ENCODE measurements around the gene PRPSAP1. TPM values are rescaled to one million over a fixed set of nuclear protein-coding genes. Genes with fewer than 3 reads are reported as not detected.

PRPSAP1 gene
- total RNA-seq, 1 experiment from 2014 or later = 42.6 TPM

GRCh38 chr17:76381633-76382350, 28.1 kb upstream of the PRPSAP1 start:
- BruUV-seq (replicated peaks) = no TSS peak
- Mint-ChIP-seq H3K27me3 (ENCODE audit: unreplicated experiment) (peaks cover 19% of the 10 kb centered on the region), H3K9me3 (ENCODE audit: low read depth, unreplicated experiment) (no peaks in the 10 kb centered on the region), H3K27ac (ENCODE audit: unreplicated experiment) (no peak overlapping the region), H3K4me1 (ENCODE audit: low read depth, unreplicated experiment) (peaks cover under 1% of the 10 kb centered on the region), H3K36me3 (ENCODE audit: insufficient read depth, unreplicated experiment) (peaks cover 20% of the 10 kb centered on the region), H3K4me3 (ENCODE audit: low read depth, unreplicated experiment) (peak overlapping the region; percentile 71)
- intact Hi-C loops (cut with micrococcal nuclease; ENCODE audit: unreplicated experiment) = no loop called here
- no peak for DNase-seq
- CTCF ChIA-PET = interaction anchor here (1.1 kb wide), 1 partner anchor 24 kb away, joined by 3 read pairs; no protein-coding TSS in a partner anchor
- TF ChIP-seq, protein P1, sequence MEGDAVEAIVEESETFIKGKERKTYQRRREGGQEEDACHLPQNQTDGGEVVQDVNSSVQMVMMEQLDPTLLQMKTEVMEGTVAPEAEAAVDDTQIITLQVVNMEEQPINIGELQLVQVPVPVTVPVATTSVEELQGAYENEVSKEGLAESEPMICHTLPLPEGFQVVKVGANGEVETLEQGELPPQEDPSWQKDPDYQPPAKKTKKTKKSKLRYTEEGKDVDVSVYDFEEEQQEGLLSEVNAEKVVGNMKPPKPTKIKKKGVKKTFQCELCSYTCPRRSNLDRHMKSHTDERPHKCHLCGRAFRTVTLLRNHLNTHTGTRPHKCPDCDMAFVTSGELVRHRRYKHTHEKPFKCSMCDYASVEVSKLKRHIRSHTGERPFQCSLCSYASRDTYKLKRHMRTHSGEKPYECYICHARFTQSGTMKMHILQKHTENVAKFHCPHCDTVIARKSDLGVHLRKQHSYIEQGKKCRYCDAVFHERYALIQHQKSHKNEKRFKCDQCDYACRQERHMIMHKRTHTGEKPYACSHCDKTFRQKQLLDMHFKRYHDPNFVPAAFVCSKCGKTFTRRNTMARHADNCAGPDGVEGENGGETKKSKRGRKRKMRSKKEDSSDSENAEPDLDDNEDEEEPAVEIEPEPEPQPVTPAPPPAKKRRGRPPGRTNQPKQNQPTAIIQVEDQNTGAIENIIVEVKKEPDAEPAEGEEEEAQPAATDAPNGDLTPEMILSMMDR (IDR thresholded peaks at IDR 0.05; ENCODE audit: unreplicated experiment) = no peak

DNA sequence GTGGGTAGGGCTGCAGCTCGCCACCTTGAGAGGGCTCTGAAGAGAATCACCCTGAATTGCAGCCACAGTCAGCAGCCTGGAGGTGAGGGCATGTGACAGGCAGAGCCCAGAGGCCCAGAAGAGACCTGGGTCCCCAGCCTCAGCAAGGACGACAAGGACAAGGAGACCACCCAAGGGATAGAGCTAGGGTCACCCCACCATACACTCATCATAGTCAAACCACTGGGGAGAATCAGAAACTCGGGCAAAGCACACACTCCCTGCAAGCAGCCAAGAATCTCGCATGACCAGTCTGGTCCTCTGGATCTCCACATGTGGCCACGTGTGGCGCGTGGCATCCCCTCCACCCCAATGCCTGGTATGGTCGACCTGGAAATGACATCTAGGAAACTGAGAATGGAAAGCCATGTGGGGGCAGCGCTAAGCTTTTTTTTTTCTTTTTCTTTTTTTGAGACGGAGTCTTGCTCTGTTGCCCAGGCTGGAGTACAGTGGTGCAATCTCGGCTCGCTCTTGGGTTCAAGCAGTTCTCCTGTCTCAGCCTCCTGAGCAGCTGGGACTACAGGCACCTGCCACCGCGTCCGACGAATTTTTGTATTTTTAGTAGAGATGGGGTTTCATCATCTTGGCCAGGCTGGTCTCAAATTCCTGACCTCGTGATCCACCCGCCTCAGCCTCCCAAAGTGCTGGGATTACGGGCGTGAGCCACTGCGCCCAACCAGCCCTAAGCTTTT, 26.1 kb upstream of the PRPSAP1 start:
- no peaks in the 10 kb centered on the region for H3K9me3 Mint-ChIP-seq (ENCODE audit: low read depth, unreplicated experiment)
- BruUV-seq (replicated peaks) = no TSS peak
- CTCF ChIA-PET = interaction anchor here (0.6 to 1.3 kb wide), 2 partner anchors 10 to 220 kb away, joined by 4 to 12 read pairs; no protein-coding TSS in a partner anchor
- intact Hi-C loops (cut with micrococcal nuclease; ENCODE audit: unreplicated experiment) = no loop called here
- no peak for DNase-seq
- TF ChIP-seq, protein P1 (IDR thresholded peaks at IDR 0.05; ENCODE audit: unreplicated experiment) = no peak
- H3K4me3 Mint-ChIP-seq (ENCODE audit: low read depth, unreplicated experiment) = no peak overlapping the region
- peaks cover 19% of the 10 kb centered on the region for H3K27me3 Mint-ChIP-seq (ENCODE audit: unreplicated experiment)
- H3K27ac Mint-ChIP-seq (ENCODE audit: unreplicated experiment) = no peak overlapping the region
- peaks cover 7% of the 10 kb centered on the region for H3K36me3 Mint-ChIP-seq (ENCODE audit: insufficient read depth, unreplicated experiment)
- peaks cover 8% of the 10 kb centered on the region for H3K4me1 Mint-ChIP-seq (ENCODE audit: low read depth, unreplicated experiment)

DNA sequence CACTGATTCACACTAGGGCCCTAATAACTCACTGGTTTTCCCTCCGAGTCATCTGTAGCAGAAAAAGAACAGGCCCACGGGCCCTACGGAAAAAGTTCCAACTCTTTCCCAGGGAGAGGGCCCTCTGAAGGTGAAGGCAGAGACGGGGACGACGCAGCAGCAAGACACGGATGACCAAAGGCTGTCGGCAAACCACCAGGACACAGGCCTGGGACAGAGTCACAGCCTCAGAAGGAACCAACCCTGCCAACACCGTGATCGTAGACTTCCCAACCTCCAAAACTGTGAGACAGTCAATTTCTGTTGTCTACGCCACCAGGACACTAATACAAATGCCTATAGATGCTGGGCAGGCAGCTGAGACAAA, 25.5 kb upstream of the PRPSAP1 start:
- DNase-seq = no peak
- Mint-ChIP-seq H3K36me3 (ENCODE audit: insufficient read depth, unreplicated experiment) (peaks cover 7% of the 10 kb centered on the region), H3K4me1 (ENCODE audit: low read depth, unreplicated experiment) (peaks cover 8% of the 10 kb centered on the region), H3K4me3 (ENCODE audit: low read depth, unreplicated experiment) (no peak overlapping the region), H3K9me3 (ENCODE audit: low read depth, unreplicated experiment) (no peaks in the 10 kb centered on the region), H3K27me3 (ENCODE audit: unreplicated experiment) (peaks cover 19% of the 10 kb centered on the region), H3K27ac (ENCODE audit: unreplicated experiment) (no peak overlapping the region)
- TF ChIP-seq, protein P1 (IDR thresholded peaks at IDR 0.05; ENCODE audit: unreplicated experiment) = no peak
- no TSS peak for BruUV-seq (replicated peaks)
- intact Hi-C loops (cut with micrococcal nuclease; ENCODE audit: unreplicated experiment) = no loop called here
- CTCF ChIA-PET = no interaction called here

- Mint-ChIP-seq H3K27me3 (ENCODE audit: unreplicated experiment) (peaks cover 14% of the 10 kb centered on the region), H3K36me3 (ENCODE audit: insufficient read depth, unreplicated experiment) (peaks cover 3% of the 10 kb centered on the region), H3K4me3 (ENCODE audit: low read depth, unreplicated experiment) (no peak overlapping the region), H3K9me3 (ENCODE audit: low read depth, unreplicated experiment) (no peaks in the 10 kb centered on the region), H3K4me1 (ENCODE audit: low read depth, unreplicated experiment) (peaks cover 8% of the 10 kb centered on the region), H3K27ac (ENCODE audit: unreplicated experiment) (no peak overlapping the region)
- no peak for DNase-seq
- BruUV-seq (replicated peaks) = no TSS peak
- CTCF ChIA-PET = interaction anchor here (0.5 to 1.0 kb wide), 2 partner anchors 13 to 16 kb away, joined by 3 read pairs; no protein-coding TSS in a partner anchor
- intact Hi-C loops (cut with micrococcal nuclease; ENCODE audit: unreplicated experiment) = no loop called here
- TF ChIP-seq, protein P1 (IDR thresholded peaks at IDR 0.05; ENCODE audit: unreplicated experiment) = no peak
Observed at GRCh38 chr17:76378548-76379274, 25.0 kb upstream of the PRPSAP1 start.
